HFFc6 (cell line): ENCODE results near the gene RGS6. TPM values are rescaled to one million over a fixed set of nuclear protein-coding genes. Genes with fewer than 3 reads are reported as not detected.
A peak's percentile ranks its signal among the peaks of the same experiment; 100 is the strongest.

Source experiments
- DNase-seq: peaks from one replicate; pipeline ENCODE4 v3.0.0-alpha.2; 2018
- H3K27ac Mint-ChIP-seq: 2 replicates; pipeline ENCODE4 v1.8.0; 2020; ENCODE audit warnings: mild to moderate bottlenecking, mixed read lengths
- H3K27me3 Mint-ChIP-seq: 2 replicates; pipeline ENCODE4 v1.8.0; 2021; ENCODE audit warnings: mild to moderate bottlenecking, moderate library complexity, mixed read lengths; ENCODE audit not compliant: insufficient read depth
- H3K36me3 Mint-ChIP-seq: 2 replicates; pipeline ENCODE4 v1.8.0; 2021; ENCODE audit warnings: low read depth, mixed read lengths
- H3K4me1 Mint-ChIP-seq: 2 replicates; pipeline ENCODE4 v1.8.0; 2020; ENCODE audit warnings: low read depth, mixed read lengths
- H3K4me3 Mint-ChIP-seq: 2 replicates; pipeline ENCODE4 v1.8.0; 2020; ENCODE audit warnings: mild to moderate bottlenecking, moderate library complexity, mixed read lengths
- H3K9me3 Mint-ChIP-seq: 2 replicates; pipeline ENCODE4 v1.8.0; 2020; ENCODE audit warnings: mild to moderate bottlenecking, mixed read lengths
- total RNA-seq, 6 experiments: library from RNA; stranded (reverse); fragmentation: NEBNext Ultra II Directional; extraction: Animal tissue kit (Norgen Biotek cat#: 25700); gene quantifications; 2 replicates in 1 of 6; 3 replicates in 5 of 6; pipeline ENCODE4 v1.2.3, GENCODE V29; 2021
- TF ChIP-seq, protein P1 (sequence below): fragments of 200-600 bp; sonication (generic); IDR thresholded peaks from 2 replicates; pipeline ENCODE4 v1.5.0; 2021; ENCODE audit warnings: antibody characterized with exemption, mild to moderate bottlenecking

The RGS6 gene
- total RNA-seq, 6 experiments from 2014 or later = not detected

DNA sequence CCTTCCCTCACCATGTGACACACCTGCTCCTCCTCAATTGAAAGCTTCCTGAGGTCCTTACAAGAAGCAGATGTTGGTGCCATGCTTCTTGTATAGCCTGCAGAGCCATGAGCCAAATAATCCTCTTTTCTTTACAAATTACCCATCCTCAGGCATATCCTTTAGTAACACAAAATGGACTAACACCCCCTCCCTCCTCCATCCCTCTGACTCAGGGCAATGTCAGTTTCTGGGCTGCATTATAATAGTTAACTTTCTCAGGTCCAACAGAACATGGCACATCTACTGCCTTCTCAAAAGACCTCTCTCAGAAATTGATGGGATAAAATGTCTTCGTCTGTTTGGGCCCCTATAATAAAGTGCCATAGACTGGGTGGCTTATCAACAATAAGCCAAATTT lies 674.6 kb downstream of the RGS6 start:
- H3K9me3 Mint-ChIP-seq = no peaks in the 10 kb centered on the region

DNA sequence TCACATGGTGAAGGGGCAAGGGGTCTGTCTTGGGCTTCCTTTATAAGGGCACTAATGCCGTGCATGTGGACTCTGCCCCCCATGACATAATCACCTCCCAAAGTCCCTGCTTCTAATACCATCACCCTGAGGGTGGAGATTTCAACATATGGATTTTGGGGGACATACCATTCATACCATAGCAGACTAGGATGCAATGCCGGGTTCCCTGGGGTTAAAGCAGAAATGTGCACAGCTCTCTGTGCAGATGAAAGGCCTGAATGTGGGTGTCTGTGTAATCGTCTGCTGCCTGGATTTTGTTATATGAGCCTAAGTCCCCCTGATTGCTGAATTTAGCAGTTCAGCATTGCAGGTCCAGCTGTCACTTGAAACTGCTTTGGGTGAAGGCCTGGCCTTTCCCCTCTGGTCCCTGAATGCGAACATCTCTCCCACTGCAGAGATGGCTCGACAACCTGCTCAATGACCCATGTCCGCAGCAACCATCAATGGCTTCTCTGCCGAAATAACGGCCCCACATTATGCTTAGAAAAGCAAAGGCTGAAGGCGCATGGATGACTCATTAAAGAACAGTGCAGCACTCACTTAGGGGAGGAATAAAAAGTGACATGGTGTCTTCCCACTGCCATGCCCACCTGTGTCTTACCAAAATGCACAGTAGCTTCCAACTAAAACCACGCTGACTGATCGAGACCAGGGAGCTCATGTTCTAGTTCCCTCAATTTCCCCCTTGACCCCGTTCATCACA lies 675.3 kb downstream of the RGS6 start:
- DNase-seq = peak; percentile 17
- 0 out of 2 replicates have a peak, but pooled peaks cover 6% of the 10 kb centered on the region for H3K36me3 Mint-ChIP-seq
- H3K4me3 Mint-ChIP-seq = peak overlapping the region; percentile 74
- peak overlapping the region; percentile 100 for H3K27ac Mint-ChIP-seq
- H3K4me1 Mint-ChIP-seq = peaks cover 71% of the 10 kb centered on the region
- TF ChIP-seq, protein P1, sequence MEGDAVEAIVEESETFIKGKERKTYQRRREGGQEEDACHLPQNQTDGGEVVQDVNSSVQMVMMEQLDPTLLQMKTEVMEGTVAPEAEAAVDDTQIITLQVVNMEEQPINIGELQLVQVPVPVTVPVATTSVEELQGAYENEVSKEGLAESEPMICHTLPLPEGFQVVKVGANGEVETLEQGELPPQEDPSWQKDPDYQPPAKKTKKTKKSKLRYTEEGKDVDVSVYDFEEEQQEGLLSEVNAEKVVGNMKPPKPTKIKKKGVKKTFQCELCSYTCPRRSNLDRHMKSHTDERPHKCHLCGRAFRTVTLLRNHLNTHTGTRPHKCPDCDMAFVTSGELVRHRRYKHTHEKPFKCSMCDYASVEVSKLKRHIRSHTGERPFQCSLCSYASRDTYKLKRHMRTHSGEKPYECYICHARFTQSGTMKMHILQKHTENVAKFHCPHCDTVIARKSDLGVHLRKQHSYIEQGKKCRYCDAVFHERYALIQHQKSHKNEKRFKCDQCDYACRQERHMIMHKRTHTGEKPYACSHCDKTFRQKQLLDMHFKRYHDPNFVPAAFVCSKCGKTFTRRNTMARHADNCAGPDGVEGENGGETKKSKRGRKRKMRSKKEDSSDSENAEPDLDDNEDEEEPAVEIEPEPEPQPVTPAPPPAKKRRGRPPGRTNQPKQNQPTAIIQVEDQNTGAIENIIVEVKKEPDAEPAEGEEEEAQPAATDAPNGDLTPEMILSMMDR = no peak
- no peaks in the 10 kb centered on the region for H3K9me3 Mint-ChIP-seq
- H3K27me3 Mint-ChIP-seq = no peaks in the 10 kb centered on the region; the same call in 1 of the 2 replicates

More for the DNA sequence above, 674.6 kb downstream of the RGS6 start:
- DNase-seq = no peak
- Mint-ChIP-seq H3K36me3 (0 out of 2 replicates have a peak, but pooled peaks cover 6% of the 10 kb centered on the region), H3K4me3 (no peak overlapping the region), H3K27ac (peak overlapping the region; percentile 100), H3K27me3 (no peaks in the 10 kb centered on the region; the same call in 1 of the 2 replicates), H3K4me1 (peaks cover 66% of the 10 kb centered on the region)
- TF ChIP-seq, protein P1 = no peak

DNA sequence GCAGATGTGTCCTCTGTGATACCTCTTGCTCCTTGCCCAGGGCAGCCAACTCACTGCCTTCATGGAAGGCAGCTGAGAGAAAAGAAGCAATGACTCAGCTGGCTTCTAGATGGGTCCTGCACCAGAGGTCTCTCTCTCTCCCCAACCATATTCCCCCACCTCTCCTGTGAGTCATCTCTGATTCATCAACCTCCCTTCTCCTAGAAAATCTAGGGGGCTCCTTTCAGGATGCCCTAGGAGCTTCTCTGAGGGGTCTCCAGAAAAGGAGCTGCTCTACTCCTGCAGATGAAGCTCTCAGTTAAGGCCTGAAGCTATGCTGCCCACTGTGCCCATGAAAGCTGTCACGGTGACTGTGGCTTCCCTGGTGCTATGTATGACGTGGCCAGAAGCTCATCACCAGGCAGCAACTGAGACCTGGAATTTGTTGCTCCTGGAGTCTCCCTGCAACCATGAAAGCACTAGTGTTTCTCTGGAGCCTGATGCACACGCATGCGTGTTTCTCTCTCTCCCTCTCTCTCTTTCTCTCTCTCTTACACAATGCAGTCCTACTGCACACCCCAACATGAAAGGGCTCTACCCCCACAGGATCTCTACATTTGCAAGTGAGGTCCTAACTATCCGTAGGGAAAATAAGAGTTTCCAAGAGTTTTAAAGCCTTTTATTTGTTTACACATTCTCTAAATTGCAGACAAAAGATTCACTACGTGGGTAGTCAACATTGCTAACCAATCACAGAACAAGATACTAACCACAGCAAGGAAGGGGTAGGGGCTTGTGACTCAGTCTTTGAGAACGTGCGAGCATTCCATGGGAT lies 676.4 kb downstream of the RGS6 start:
- 0 out of 2 replicates have a peak, but pooled peaks cover 6% of the 10 kb centered on the region for H3K36me3 Mint-ChIP-seq
- H3K9me3 Mint-ChIP-seq = no peaks in the 10 kb centered on the region
- TF ChIP-seq, protein P1 = no peak
- peak overlapping the region; percentile 100 for H3K27ac Mint-ChIP-seq
- H3K27me3 Mint-ChIP-seq = no peaks in the 10 kb centered on the region; the same call in 1 of the 2 replicates
- peak overlapping the region; percentile 74 for H3K4me3 Mint-ChIP-seq
- DNase-seq = peak; percentile 96
- H3K4me1 Mint-ChIP-seq = peaks cover 72% of the 10 kb centered on the region

DNA sequence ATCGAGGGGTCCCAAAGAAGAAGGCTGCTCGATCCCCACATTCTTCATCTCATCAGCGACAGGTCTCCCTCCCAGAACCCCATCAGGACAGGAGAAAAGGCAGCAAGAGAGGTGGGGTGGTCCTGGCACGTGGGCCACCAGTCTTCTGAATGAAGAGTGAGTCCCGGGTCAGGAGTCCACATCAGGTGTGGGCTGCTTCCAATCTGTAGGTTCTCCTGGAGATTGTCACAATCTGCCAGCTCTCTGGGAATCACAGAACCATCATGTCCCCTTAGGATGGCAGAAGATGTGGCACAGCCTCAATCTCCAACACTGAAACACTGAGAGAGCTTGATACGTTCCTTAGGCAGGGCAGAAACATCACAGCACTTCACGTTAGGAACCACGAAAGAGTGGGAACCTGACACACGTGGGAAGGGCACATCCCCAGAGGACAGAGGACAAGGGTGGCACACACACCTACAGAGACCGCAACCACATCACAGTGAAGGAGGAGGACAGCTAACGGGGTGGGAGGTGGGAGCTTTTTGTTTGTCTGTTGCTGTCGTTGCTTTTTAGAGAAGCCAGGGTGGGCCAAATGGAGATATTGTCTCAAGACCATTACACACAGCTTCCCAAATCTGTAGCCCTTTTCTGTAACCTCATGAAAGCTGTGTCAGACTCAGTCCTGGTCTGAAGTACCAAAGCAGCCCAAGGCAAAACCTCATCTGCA lies 677.1 kb downstream of the RGS6 start:
- Mint-ChIP-seq H3K36me3 (0 out of 2 replicates have a peak, but pooled peaks cover 6% of the 10 kb centered on the region), H3K4me1 (peaks cover 74% of the 10 kb centered on the region), H3K27ac (peak overlapping the region; percentile 100), H3K27me3 (no peaks in the 10 kb centered on the region; the same call in 1 of the 2 replicates), H3K9me3 (no peaks in the 10 kb centered on the region), H3K4me3 (peak overlapping the region; percentile 74)
- TF ChIP-seq, protein P1 = no peak
- no peak for DNase-seq
